Middle frontal gyrus (tissue), 1 donor: ENCODE results near the gene GUCD1.

ENCODE experiments used
- DNase-seq: peaks from one replicate; pipeline ENCODE4 v3.0.0-alpha.2; 2015; ENCODE audit warnings: low spot score; ENCODE audit errors: extremely low spot score

GUCD1 gene

GRCh38 chr22:24529898-24530297, 25.0 kb downstream of the GUCD1 start:
- no peak for DNase-seq

- no peak for DNase-seq
Observed at GRCh38 chr22:24526191-24526590, 28.7 kb downstream of the GUCD1 start.

- DNase-seq = no peak
Observed at GRCh38 chr22:24525416-24526037, 29.4 kb downstream of the GUCD1 start.

GRCh38 chr22:24523873-24524272, 31.1 kb downstream of the GUCD1 start:
- DNase-seq = no peak

- DNase-seq = no peak
Observed at GRCh38 chr22:24521791-24522245, 33.1 kb downstream of the GUCD1 start.

- no peak for DNase-seq
Observed at GRCh38 chr22:24519496-24519895, 35.4 kb downstream of the GUCD1 start.

GRCh38 chr22:24518771-24519485, 36.0 kb downstream of the GUCD1 start:
- no peak for DNase-seq

- DNase-seq = no peak
Observed at GRCh38 chr22:24518228-24518627, 36.7 kb downstream of the GUCD1 start.

GRCh38 chr22:24517446-24517845, 37.5 kb downstream of the GUCD1 start:
- DNase-seq = no peak

- DNase-seq = no peak
Observed at GRCh38 chr22:24516301-24516737, 38.6 kb downstream of the GUCD1 start.

GRCh38 chr22:24515027-24515338, 40.0 kb downstream of the GUCD1 start:
- DNase-seq = no peak

GRCh38 chr22:24514241-24515026, 40.5 kb downstream of the GUCD1 start:
- no peak for DNase-seq

GRCh38 chr22:24513378-24514240, 41.3 kb downstream of the GUCD1 start:
- DNase-seq = no peak

GRCh38 chr22:24512043-24512442, 42.9 kb downstream of the GUCD1 start:
- no peak for DNase-seq

- DNase-seq = no peak
Observed at GRCh38 chr22:24510637-24511625, 44.0 kb downstream of the GUCD1 start.

GRCh38 chr22:24507716-24508115, 47.2 kb downstream of the GUCD1 start:
- DNase-seq = no peak

- DNase-seq = no peak
Observed at GRCh38 chr22:24506802-24507438, 48.0 kb downstream of the GUCD1 start.

GRCh38 chr22:24504956-24505736, 49.8 kb downstream of the GUCD1 start:
- no peak for DNase-seq

GRCh38 chr22:24504540-24504939, 50.4 kb downstream of the GUCD1 start:
- no peak for DNase-seq
